ENCODE results near the gene MME.

DNA sequence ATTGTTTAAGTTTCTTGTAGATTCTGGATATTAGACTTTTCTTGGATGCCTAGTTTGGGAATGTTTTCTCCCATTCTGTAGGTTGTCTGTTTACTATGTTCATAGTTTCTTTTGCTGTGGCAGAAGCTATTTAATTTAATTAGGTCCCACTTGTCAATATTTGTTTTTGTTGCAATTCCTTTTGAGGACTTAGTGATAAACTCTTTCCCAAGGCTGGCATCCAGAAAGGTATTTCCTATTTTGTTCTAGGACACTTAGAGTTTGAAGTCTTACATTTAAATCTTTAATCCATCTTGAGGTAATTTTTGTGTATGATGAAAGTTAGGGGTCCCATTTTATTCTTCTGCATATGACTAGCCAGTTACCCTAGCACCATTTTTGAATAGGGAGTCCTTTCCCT is 54.9 kb downstream of the MME start:
- TF ChIP-seq CTCF (IDR thresholded peaks at IDR 0.05): no peak
- TF ChIP-seq POLR2A (IDR thresholded peaks at IDR 0.05): no peak
